OCI-LY7 (cell line): ENCODE measurements around the gene GDF11. TPM values are rescaled to one million over a fixed set of nuclear protein-coding genes. Genes with fewer than 3 reads are reported as not detected.

Experiments used
- BruUV-seq: library from RNA; stranded (reverse); fragments of 400-500 nt; replicated peaks from 2 replicates; lab custom pipeline; 2021; lab: Mats Ljungman, UMichigan
- CTCF ChIA-PET: fragments of 300-600 bp; sonication (Branson Sonifier 250); formaldehyde crosslinking; loops from one replicate; lab custom pipeline; 2022; ENCODE audit warnings: antibody characterized with exemption; ENCODE audit not compliant: unreplicated experiment; lab: Charles Lee
- POLR2A ChIA-PET: fragments of 300-600 bp; sonication (Branson Sonifier 250); formaldehyde crosslinking; loops from one replicate; lab custom pipeline; 2022; ENCODE audit warnings: antibody characterized with exemption; lab: Charles Lee
- DNase-seq: peaks from one replicate; pipeline ENCODE4 v3.0.0-alpha.2; 2015; ENCODE audit warnings: low spot score
- H2AFZ ChIP-seq: fragments of 200-600 bp; sonication (generic), shearing (Covaris generic); 2 replicates; pipeline ENCODE4 v1.6.1; 2014; ENCODE audit warnings: mild to moderate bottlenecking, antibody characterized with exemption, low read length, moderate library complexity
- H3K27ac ChIP-seq: fragments of 200-600 bp; sonication (generic); 2 replicates; pipeline ENCODE4 v1.5.1; 2014; ENCODE audit warnings: mixed run types, low read depth, mild to moderate bottlenecking, moderate library complexity, low read length, inconsistent platforms; ENCODE audit not compliant: poor library complexity, severe bottlenecking
- H3K36me3 ChIP-seq: fragments of 200-600 bp; sonication (generic); 2 replicates; pipeline ENCODE4 v1.6.1; 2014; ENCODE audit warnings: mild to moderate bottlenecking, antibody characterized with exemption, low read length, moderate library complexity, mixed read lengths; ENCODE audit not compliant: insufficient read depth
- H3K4me1 ChIP-seq: fragments of 200-600 bp; sonication (generic); 2 replicates; pipeline ENCODE4 v1.5.1; 2014; ENCODE audit warnings: mild to moderate bottlenecking, low read length; ENCODE audit not compliant: insufficient read depth, poor library complexity, severe bottlenecking
- H3K4me2 ChIP-seq: fragments of 200-600 bp; sonication (generic); 2 replicates; pipeline ENCODE4 v1.6.1; 2014; ENCODE audit warnings: mild to moderate bottlenecking, low read length
- H3K4me3 ChIP-seq: fragments of 200-600 bp; sonication (generic); 2 replicates; pipeline ENCODE4 v1.5.1; 2014; ENCODE audit warnings: mild to moderate bottlenecking, low read depth, low read length; ENCODE audit not compliant: poor library complexity, severe bottlenecking
- H3K79me2 ChIP-seq: fragments of 200-600 bp; sonication (generic); 2 replicates; pipeline ENCODE4 v1.6.1; 2016; ENCODE audit warnings: low read depth, mild to moderate bottlenecking, low read length, moderate library complexity, mixed read lengths; ENCODE audit not compliant: insufficient read depth
- H3K9me2 ChIP-seq: fragments of 200-600 bp; sonication (generic); 2 replicates; pipeline ENCODE4 v1.6.1; 2016; ENCODE audit warnings: mild to moderate bottlenecking, low read length, mixed read lengths; ENCODE audit not compliant: insufficient read depth
- H3K9me3 ChIP-seq: fragments of 200-600 bp; sonication (generic); 2 replicates; pipeline ENCODE4 v1.6.1; 2014; ENCODE audit warnings: mild to moderate bottlenecking, mixed run types, low read length, mixed read lengths
- H4K20me1 ChIP-seq: fragments of 200-600 bp; sonication (generic); 2 replicates; pipeline ENCODE4 v1.6.1; 2014; ENCODE audit warnings: mild to moderate bottlenecking, antibody characterized with exemption, low read length, moderate library complexity, mixed read lengths; ENCODE audit not compliant: insufficient read depth
- CTCF ChIP-seq: fragments of 200-600 bp; sonication (generic); conservative IDR thresholded peaks from 2 replicates; pipeline ENCODE4 v1.5.1; 2014; ENCODE audit warnings: mild to moderate bottlenecking, antibody characterized with exemption, low read length, moderate library complexity, mixed read lengths
- EZH2phosphoT487 ChIP-seq: fragments of 200-600 bp; sonication (generic); IDR thresholded peaks from 2 replicates; pipeline ENCODE4 v1.6.1; 2018; ENCODE audit warnings: low read depth, borderline replicate concordance, mild to moderate bottlenecking, mixed run types, antibody characterized with exemption, low read length, moderate library complexity, mixed read lengths
- intact Hi-C: fragments of 100-400 bp; cut with micrococcal nuclease; formaldehyde crosslinking; loops from one replicate; pipeline ENCODE4 v1.10.0; 2022; ENCODE audit not compliant: unreplicated experiment
- total RNA-seq, 2 experiments: library from RNA; depleted of rRNA in 1 of 2; stranded (reverse); fragments of >200 nt in 1 of 2; shearing (Covaris generic) in 1 of 2; gene quantifications; 2 replicates each; pipeline ENCODE4 v1.2.3, GENCODE V29; 2014 to 2022

The GDF11 gene
- total RNA-seq, 2 experiments from 2014 or later: 5.2 to 19.9 TPM

- Histone ChIP-seq H3K4me1 (no peaks in the 10 kb centered on the region), H3K9me3 (no peaks in the 10 kb centered on the region), H4K20me1 (no peaks in the 10 kb centered on the region), H3K36me3 (peaks cover 98% of the 10 kb centered on the region), H3K27ac (no peak overlapping the region), H3K4me3 (no peak overlapping the region), H3K4me2 (no peak overlapping the region), H2AFZ (no peak overlapping the region), H3K9me2 (no peaks in the 10 kb centered on the region), H3K79me2 (no peaks in the 10 kb centered on the region)
- ChIA-PET POLR2A (interaction anchor here (1.0 kb wide), 1 partner anchor 9 kb away, joined by 3 read pairs; no protein-coding TSS in a partner anchor), CTCF (no interaction called here)
- DNase-seq: no peak
- no TSS peak for BruUV-seq
- TF ChIP-seq EZH2phosphoT487: no peak
- TF ChIP-seq CTCF: no peak
- intact Hi-C loops: loop anchor here (5.0 kb wide), 1 partner anchor 33 kb away; no protein-coding TSS in a partner anchor
Measured at GRCh38 chr12:55789893-55790292, 47.0 kb downstream of the GDF11 start.

GRCh38 chr12:55795950-55796349, 53.0 kb downstream of the GDF11 start:
- POLR2A ChIA-PET: interaction anchor here (1.0 to 1.1 kb wide), 5 partner anchors 32 to 70 kb away, joined by 3 to 5 read pairs (median 3); no protein-coding TSS in a partner anchor
- Histone ChIP-seq H3K36me3 (peaks cover 98% of the 10 kb centered on the region), H3K9me2 (no peaks in the 10 kb centered on the region), H3K79me2 (peaks cover 6% of the 10 kb centered on the region; the same call in 1 of the 2 replicates), H3K4me2 (no peak overlapping the region), H2AFZ (no peak overlapping the region), H4K20me1 (peaks cover 7% of the 10 kb centered on the region; the same call in 1 of the 2 replicates), H3K9me3 (no peaks in the 10 kb centered on the region), H3K4me3 (no peak overlapping the region), H3K27ac (no peak overlapping the region), H3K4me1 (no peaks in the 10 kb centered on the region)
- intact Hi-C loops: no loop called here
- BruUV-seq: no TSS peak
- TF ChIP-seq EZH2phosphoT487 (no peak), CTCF (no peak)
- DNase-seq: no peak
- CTCF ChIA-PET: interaction anchor here (0.9 kb wide), 1 partner anchor 58 kb away, joined by 3 read pairs; no protein-coding TSS in a partner anchor

- Histone ChIP-seq H3K36me3 (peaks cover 98% of the 10 kb centered on the region), H3K9me2 (no peaks in the 10 kb centered on the region), H3K4me3 (no peak overlapping the region), H3K4me2 (no peak overlapping the region), H2AFZ (no peak overlapping the region), H3K9me3 (no peaks in the 10 kb centered on the region), H3K79me2 (peaks cover 15% of the 10 kb centered on the region; the same call in 1 of the 2 replicates), H4K20me1 (peaks cover 7% of the 10 kb centered on the region; the same call in 1 of the 2 replicates), H3K4me1 (no peaks in the 10 kb centered on the region), H3K27ac (no peak overlapping the region)
- no peak for TF ChIP-seq EZH2phosphoT487
- peak; percentile 80 for TF ChIP-seq CTCF
- ChIA-PET POLR2A (interaction anchor here (0.8 kb wide), 1 partner anchor 20 kb away, joined by 3 read pairs; the partner anchor contains the start of genes ORMDL2 and SARNP), CTCF (no interaction called here)
- BruUV-seq: no TSS peak
- intact Hi-C loops: loop anchor here (1.0 kb wide), 2 partner anchors 54 to 58 kb away; partner anchors contain the start of gene GDF11
- peak; percentile 57 for DNase-seq
Measured at GRCh38 chr12:55797068-55797467, 54.1 kb downstream of the GDF11 start.
